ENCODE results near the gene SYT1. TPM values are rescaled to one million over a fixed set of nuclear protein-coding genes. Genes with fewer than 3 reads are reported as not detected.

Gene SYT1
- total and polyA plus RNA-seq, 2 donors (not counting 1 experiment from before 2014, with no cell fraction given) = 0.60 to 1.3 TPM

GRCh38 chr12:79223761-79224160, 359.2 kb downstream of the SYT1 start:
- no peak overlapping the region for H3K4me3 ChIP-seq (ENCODE audit: control extremely low read depth in 1 of 5, extremely low read depth in 1 of 5, insufficient read depth in 1 of 5, low read depth in 2 of 5, low read length in 4 of 5)
- H3K27ac Mint-ChIP-seq = no peak overlapping the region
- DNase-seq (no peak), ATAC-seq (ENCODE audit: low read depth) (no peak)
- no peaks in the 10 kb centered on the region for H3K4me1 ChIP-seq (ENCODE audit: control insufficient read depth in 2 of 2, insufficient read depth in 2 of 2, low read length in 2 of 2)
- H3K79me2 ChIP-seq (ENCODE audit: control insufficient read depth, insufficient read depth, low read length) = no peaks in the 10 kb centered on the region
- H3K27me3 Mint-ChIP-seq = no peaks in the 10 kb centered on the region
- CTCF ChIA-PET = no interaction called here
- POLR2A ChIA-PET = no interaction called here
- peaks cover 3 to 12% (median 7%) of the 10 kb centered on the region in 3 donors for H3K9me3 ChIP-seq (ENCODE audit: control extremely low read depth in 1 of 3, control insufficient read depth in 2 of 3, insufficient read depth in 1 of 3, low read length in 2 of 3)
- no peak overlapping the region for H3K9ac ChIP-seq (ENCODE audit: low read length)
- no peak overlapping the region for H2AFZ ChIP-seq (ENCODE audit: insufficient read depth, low read depth, low read length, poor library complexity, severe bottlenecking)
- H3K27me3 ChIP-seq (replicated peaks in 1 of 4; ENCODE audit: control extremely low read depth in 1 of 4, control insufficient read depth in 3 of 4, insufficient read depth in 4 of 4, low read length in 3 of 4) = no peaks in the 10 kb centered on the region
- no peak overlapping the region for H3K4me2 ChIP-seq (replicated peaks; ENCODE audit: low read depth, low read length, poor library complexity, severe bottlenecking)
- no peak overlapping the region for H3K4me3 Mint-ChIP-seq
- peaks cover 6% of the 10 kb centered on the region for H3K9me3 Mint-ChIP-seq (ENCODE audit: insufficient read depth)
- H3K4me1 Mint-ChIP-seq = no peaks in the 10 kb centered on the region
- intact Hi-C loops (cut with micrococcal nuclease) = no loop called here
- TF ChIP-seq EZH2 (IDR thresholded peaks at IDR 0.05; ENCODE audit: borderline replicate concordance, insufficient read depth, low read depth, low read length, poor library complexity, severe bottlenecking) (no peak), CTCF (IDR thresholded peaks at IDR 0.05) (no peak)
- 86% methylated on average over 1 of the region's 2 CpGs for WGBS (ENCODE audit: insufficient coverage)
- H4K20me1 ChIP-seq (ENCODE audit: control insufficient read depth, insufficient read depth, low read length, poor library complexity, severe bottlenecking) = no peaks in the 10 kb centered on the region
- H3K36me3 ChIP-seq (replicated peaks in 1 of 2; ENCODE audit: control extremely low read depth in 1 of 2, control insufficient read depth in 1 of 2, extremely low read depth in 1 of 2, insufficient read depth in 2 of 2, low read length in 1 of 2) = no peaks in the 10 kb centered on the region
- no peak overlapping the region for H3K27ac ChIP-seq (ENCODE audit: low read length in 2 of 2)

GRCh38 chr12:79227091-79227490, 362.5 kb downstream of the SYT1 start:
- Mint-ChIP-seq H3K27me3 (no peaks in the 10 kb centered on the region), H3K4me1 (no peaks in the 10 kb centered on the region), H3K9me3 (ENCODE audit: insufficient read depth) (peaks cover 3% of the 10 kb centered on the region), H3K4me3 (no peak overlapping the region), H3K27ac (no peak overlapping the region)
- POLR2A ChIA-PET = no interaction called here
- TF ChIP-seq CTCF (IDR thresholded peaks at IDR 0.05) (no peak), EZH2 (IDR thresholded peaks at IDR 0.05; ENCODE audit: borderline replicate concordance, insufficient read depth, low read depth, low read length, poor library complexity, severe bottlenecking) (no peak)
- CTCF ChIA-PET = no interaction called here
- WGBS (ENCODE audit: insufficient coverage) = no CpG with 5 or more reads among the region's 1 CpG
- DNase-seq = no peak
- Histone ChIP-seq H3K4me2 (replicated peaks; ENCODE audit: low read depth, low read length, poor library complexity, severe bottlenecking) (no peak overlapping the region), H3K9ac (ENCODE audit: low read length) (no peak overlapping the region), H3K4me1 (ENCODE audit: control insufficient read depth in 2 of 2, insufficient read depth in 2 of 2, low read length in 2 of 2) (no peaks in the 10 kb centered on the region), H3K4me3 (ENCODE audit: control extremely low read depth in 1 of 5, extremely low read depth in 1 of 5, insufficient read depth in 1 of 5, low read depth in 2 of 5, low read length in 4 of 5) (no peak overlapping the region), H3K36me3 (replicated peaks in 1 of 2; ENCODE audit: control extremely low read depth in 1 of 2, control insufficient read depth in 1 of 2, extremely low read depth in 1 of 2, insufficient read depth in 2 of 2, low read length in 1 of 2) (no peaks in the 10 kb centered on the region), H3K79me2 (ENCODE audit: control insufficient read depth, insufficient read depth, low read length) (no peaks in the 10 kb centered on the region), H3K27ac (ENCODE audit: low read length in 2 of 2) (no peak overlapping the region), H3K27me3 (replicated peaks in 1 of 4; ENCODE audit: control extremely low read depth in 1 of 4, control insufficient read depth in 3 of 4, insufficient read depth in 4 of 4, low read length in 3 of 4) (no peaks in the 10 kb centered on the region), H2AFZ (ENCODE audit: insufficient read depth, low read depth, low read length, poor library complexity, severe bottlenecking) (no peak overlapping the region), H3K9me3 (ENCODE audit: control extremely low read depth in 1 of 3, control insufficient read depth in 2 of 3, insufficient read depth in 1 of 3, low read length in 2 of 3) (peaks cover 1 to 12% (median 3%) of the 10 kb centered on the region in 3 donors), H4K20me1 (ENCODE audit: control insufficient read depth, insufficient read depth, low read length, poor library complexity, severe bottlenecking) (no peaks in the 10 kb centered on the region)
- no peak for ATAC-seq (ENCODE audit: low read depth)
- intact Hi-C loops (cut with micrococcal nuclease) = no loop called here

Data from B cell (primary cell).